ENCODE measurements around the gene TTC33.
A peak's percentile ranks its signal among the peaks of the same experiment; 100 is the strongest.
"Not testable (repeated sequence)": the region's sequence is repeated elsewhere in the genome, so short reads cannot be mapped to it uniquely, and the experiment has no call there.

Gene TTC33

DNA sequence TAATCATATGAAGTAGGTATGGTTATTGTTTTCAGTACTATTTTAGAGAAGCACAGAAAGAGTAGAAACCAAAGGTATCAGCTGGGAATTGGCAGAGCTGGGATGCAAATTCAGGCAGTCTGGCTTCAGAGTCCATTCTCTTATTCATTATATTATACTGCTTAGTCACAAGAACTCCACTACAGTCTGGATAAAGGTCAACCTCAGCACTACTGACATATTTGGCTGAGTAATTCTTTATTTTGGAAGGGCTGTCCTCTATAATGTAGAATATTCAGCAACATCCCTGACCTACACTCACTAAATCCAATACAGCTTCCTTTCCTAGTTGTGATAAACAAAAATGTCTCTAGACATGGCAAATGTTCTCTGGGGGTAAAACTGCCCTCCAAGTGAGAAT lies 38.5 kb downstream of the TTC33 start:
- DNase-seq (ENCODE audit: low read depth, low spot score) = no peak

DNA sequence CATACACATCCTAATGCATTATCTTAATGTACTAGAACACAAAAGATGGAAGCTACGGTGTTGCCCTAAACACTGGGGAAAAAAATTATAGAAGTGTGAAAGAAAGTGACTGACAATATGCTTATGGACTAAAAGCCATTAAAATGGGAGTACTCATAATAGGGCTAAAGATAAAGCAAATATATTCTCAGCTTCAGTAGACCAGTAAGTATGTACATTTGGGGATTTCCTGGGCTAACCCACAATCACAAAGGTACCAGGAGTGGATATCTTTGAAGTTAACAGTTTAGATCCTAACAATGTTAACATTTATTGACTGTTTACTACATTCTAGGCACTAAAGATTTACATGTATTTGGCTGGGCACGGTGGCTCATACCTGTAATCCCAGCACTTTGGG lies 39.2 kb downstream of the TTC33 start:
- DNase-seq (ENCODE audit: low read depth, low spot score) = no peak

DNA sequence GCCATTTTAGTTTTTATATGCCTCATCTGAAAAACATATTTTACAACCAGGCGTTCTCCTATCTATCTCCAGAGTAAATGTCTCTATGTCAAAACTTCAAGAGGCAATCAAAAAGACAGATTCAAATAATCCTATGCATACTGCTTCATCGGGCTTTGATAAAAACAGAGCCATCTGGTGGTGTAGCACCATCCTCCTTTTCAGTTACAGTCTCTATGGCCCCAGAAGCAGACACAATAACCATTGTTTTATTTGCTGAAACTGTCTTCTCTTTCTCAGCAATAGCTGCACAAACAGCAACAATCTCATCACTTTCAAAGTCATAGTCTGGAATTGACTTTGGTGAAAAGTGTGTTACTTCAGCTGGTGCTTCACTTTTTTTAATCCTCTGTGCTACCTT lies 39.8 kb downstream of the TTC33 start:
- DNase-seq (ENCODE audit: low read depth, low spot score) = no peak

DNA sequence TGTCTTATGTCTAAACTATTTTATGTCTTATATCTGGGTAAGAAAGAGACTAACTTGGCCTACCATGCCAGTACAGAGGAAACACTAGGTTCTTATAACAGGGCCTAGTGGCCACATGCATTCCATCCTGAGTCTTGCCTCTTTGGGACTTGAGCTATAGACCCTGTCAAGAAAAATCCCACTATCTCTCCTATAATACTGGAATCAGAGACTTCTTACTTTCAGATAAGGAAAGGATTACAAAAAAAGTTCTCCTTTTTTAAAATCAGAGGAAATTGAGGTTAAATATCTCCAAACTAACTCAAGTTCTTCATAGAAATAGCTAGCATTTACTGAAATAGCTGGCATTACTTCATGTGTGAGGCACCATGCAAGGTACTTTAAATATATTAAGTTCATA lies 41.8 kb downstream of the TTC33 start:
- DNase-seq (ENCODE audit: low read depth, low spot score) = no peak

DNA sequence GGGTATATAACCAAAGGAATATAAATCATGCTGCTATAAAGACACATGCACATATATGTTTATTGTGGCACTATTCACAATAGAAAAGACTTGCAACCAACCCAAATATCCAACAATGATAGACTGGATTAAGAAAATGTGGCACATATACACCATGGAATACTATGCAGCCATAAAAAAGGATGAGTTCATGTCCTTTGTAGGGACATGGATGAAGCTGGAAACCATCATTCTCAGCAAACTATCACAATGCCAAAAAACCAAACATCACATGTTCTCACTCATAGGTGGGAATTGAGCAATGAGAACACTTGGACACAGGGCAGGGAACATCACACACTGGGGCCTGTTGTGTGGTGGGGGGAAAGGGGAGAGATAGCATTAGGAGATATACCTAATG lies 45.2 kb downstream of the TTC33 start:
- DNase-seq (ENCODE audit: low read depth, low spot score) = not testable (repeated sequence)

DNA sequence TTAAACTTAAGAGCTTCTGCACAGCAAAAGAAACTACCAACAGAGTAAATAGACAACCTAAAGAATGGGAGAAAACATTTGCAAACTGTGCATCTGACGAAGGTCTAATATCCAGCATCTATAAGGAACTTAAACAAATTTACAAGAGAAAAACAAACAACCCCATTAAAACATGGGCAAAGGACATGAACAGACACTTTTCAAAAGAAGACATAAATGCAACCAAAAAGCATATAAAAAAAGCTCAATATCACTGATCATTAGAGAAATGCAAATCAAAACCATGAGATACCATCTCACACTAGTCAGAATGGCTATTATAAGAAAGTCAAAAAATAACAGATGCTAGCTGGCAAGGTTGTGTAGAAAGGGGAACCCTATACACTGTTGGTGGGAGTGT lies 50.3 kb downstream of the TTC33 start:
- DNase-seq (ENCODE audit: low read depth, low spot score) = not testable (repeated sequence)

DNA sequence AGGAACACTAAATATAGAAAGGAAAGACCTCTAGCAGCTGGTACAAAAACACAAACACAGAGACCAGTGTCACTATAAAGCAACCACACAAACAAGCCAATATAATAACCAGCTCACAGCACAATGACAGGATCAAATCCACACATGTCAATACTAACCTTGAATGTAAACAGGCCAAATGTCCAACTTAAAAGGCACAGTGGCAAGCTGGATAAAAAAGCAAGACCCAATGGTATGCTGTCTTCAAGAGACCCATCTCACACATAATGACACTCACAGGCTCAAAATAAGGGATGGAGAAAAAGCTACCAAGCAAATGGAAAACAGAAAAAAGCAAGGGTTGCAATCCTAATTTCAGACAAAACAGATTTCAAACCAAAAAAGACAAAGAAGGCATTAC lies 53.7 kb downstream of the TTC33 start:
- DNase-seq (ENCODE audit: low read depth, low spot score) = not testable (repeated sequence)

DNA sequence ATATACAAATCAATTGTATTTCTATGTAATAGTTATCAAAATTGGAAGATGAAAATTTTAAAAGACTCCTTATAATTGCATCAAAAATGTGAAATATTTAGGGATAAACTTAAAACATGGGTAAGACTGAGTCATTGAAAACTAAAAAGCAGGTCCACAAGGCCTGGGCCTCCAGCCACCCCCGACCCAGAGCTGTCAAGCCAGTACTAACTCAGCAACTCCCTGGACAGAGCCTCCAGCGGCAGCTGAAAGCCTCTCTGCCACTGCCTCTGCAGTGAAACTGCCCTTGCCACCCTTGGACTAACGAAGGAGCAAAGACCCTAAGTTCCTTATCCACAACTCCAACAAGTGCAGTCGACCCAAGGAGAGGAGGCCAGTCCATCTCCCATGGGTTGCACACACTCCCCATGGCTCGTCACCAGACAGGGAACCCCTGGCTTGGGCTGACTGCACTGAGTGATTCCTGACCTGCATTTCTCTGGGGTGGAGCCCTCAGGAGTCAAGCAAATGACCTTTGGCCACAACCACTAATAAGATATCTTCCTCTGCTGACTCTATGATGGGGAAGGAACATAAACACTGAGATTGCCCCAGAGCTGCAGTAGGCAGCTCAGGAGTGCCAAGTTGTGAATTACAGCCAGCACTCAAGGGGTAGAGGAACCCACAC lies 55.5 kb downstream of the TTC33 start:
- DNase-seq (ENCODE audit: low read depth, low spot score) = no peak

DNA sequence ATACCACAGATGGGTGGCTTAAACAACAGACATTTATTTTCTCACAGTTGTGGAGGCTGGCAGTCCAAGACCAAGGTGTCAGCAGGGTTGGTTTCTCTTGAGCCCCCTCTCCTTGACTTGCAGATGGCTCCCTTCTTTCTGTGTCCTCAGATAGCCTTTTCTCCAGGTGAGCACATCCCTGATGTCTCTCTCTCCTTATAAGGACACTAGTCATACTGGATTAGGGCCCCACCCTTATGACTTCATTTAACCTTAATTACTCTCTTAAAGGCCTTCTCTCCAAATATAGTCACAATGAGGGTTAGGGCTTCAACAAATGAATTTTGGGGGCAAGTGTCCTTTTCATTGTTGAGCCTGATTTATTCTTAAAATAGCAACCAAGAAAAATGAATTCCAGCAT lies 61.3 kb downstream of the TTC33 start:
- DNase-seq (ENCODE audit: low read depth, low spot score) = no peak

DNA sequence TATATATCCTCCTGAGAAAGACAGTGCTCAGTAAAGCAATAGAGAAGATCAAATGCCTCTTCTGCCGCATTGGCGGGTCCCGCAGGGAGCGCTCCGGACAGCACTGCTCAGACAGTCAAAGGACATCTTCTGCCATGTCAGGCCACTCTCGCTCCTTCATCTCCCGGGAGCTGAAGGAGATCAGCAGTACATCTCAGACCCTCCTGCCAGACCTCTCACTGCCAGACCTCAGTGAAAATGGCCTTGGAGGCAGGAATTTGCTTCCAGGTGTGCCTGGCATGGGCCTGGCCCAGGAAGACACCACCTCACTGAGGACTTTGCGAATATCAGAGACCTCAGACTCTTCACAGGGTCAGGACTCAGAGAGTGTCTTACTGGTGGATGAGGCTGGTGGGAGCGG lies 63.9 kb downstream of the TTC33 start:
- no peak for DNase-seq (ENCODE audit: low read depth, low spot score)

DNA sequence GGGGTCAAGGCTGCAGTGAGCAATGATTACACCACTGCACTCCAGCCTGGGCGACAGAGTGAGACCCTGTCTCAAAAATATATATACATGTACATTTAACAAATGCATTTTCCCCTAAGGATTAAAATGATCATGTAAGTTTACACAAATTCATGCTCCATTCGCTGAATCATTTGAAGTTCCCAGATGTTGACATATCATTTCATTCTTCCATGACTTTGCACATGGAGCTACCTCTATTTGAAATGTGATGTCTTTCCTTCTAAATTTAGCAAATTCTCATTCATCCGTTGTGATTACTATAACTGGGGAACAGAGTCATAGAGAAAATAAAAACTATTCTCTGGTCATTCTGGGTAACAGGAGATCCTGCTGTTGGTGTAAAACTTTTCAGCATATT lies 65.5 kb downstream of the TTC33 start:
- no peak for DNase-seq (ENCODE audit: low read depth, low spot score)

DNA sequence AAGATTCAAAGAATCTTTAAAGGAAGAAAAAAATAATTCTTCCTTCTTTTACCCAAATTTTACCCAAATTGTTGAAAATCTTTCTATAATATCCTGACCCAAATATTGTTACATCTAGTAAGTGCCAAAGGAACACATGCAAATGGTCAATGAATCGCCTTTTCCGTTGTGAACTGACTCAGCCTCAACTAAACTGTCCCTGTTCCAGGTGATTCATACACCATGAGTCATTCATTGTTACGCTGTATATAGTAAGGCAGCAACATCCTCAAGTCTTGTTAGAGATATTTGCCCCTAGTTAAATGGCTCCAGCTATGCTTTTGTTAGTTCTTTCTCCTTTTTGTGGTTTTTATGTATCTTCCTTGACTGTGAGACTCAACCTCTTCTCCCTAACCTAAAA lies 66.3 kb downstream of the TTC33 start:
- no peak for DNase-seq (ENCODE audit: low read depth, low spot score)

DNA sequence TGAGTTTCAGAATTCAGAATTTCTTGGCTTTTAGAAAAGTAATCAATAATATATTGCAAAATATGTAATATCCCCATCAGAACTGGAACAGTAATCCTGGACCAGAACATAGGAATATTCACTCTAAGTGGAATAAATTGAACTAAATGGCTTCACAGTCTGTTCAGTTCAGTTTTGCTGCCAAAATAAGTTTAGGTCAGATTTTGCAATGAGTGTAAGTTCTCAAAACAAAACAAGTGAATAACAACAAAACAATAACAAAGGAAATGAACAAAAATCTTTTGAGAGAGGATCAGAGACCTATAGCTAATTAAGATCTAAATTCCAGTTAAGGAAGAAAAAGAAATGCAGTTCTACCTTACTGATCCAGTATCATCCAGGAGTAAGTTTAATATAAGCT lies 66.8 kb downstream of the TTC33 start:
- DNase-seq (ENCODE audit: low read depth, low spot score) = no peak

DNA sequence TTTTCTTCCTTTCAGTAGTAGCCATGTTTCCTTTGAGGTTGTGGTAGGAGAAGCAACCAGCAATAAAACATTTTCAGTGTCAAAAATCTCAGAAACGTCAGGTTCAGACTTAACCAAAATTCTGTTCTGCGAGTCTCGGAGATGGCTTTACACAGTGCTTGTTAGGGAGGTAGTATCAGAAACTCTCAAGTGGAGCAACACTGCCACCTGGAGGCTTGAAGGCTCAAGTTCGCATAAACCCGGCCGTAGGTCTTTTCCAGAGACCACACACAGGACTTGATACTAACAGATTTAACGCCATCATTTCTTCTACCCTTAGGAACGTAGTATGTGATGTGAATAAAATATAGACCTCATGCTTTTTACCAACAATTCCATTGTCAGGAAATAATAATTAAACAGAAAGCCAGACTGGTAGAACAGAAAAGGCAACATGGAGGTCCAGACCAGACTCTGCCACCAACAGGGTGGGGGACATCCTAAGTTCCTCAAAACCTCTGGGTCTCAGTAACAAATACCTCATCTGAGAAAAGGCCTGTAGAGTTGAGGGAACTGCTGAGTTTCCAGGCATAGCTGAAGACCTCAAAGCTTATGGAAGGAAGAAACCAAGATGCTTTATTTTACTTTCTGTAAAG lies 67.5 kb downstream of the TTC33 start:
- peak; percentile 67 for DNase-seq (ENCODE audit: low read depth, low spot score)

DNA sequence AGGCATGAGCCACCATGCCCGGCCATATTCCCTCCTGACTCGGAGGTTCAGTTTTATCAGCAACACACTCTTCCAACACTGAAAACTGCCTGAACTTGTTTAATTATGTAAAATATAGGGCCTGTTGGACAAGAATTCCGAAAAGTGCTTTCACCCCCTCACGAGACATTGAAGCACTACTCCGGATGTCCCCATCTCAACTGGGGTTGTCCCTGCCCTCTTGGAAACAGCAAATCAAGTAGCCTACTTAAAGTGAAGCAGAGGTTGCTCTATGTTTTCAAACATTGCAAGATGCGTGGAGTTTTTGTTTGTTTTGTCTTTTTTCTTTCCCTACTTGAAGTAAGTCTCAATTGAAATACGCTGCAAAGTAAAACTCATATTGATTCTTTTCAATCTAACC lies 68.4 kb downstream of the TTC33 start:
- DNase-seq (ENCODE audit: low read depth, low spot score) = no peak

DNA sequence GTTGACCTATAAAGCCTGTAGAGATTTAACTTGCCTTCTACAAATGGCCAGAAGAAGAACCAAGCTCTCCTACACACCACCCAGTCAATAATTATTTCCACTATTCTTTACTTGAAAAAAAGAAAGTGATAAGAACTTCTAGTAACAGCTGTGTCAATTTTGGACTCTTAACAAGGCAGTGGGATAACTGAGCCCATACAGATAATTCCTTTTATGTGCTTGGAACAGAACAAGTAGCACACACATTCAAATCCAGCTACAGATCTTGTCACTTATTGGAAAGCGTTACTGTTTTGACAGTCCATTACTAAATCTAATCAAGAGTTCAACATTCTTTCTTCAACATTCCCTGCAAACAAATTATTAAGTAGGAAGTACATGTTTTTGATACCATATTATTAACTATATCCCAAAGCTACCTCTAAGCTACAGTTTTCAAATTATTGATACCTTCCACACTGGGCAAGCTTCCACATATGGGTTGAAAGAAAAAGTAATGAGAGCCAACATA lies 69.7 kb downstream of the TTC33 start:
- no peak for DNase-seq (ENCODE audit: low read depth, low spot score)

DNA sequence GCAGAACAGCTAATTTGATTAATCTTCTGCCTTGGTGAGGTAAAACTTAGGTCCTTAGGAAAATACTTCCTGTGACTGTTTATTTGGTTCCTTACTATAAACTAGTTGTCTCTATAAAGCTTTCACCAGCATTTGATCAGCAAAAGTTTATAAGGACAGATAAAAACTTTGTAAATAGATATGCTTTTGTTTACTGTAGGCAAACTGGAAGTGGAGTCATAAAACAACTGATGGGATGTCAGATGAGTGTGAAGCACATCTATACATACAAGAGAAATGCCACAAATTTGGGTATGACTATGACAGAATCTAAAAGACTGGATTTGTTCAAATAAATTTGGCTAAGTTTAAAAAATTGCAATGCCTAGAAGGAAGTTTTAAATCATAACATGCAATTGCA lies 70.6 kb downstream of the TTC33 start:
- DNase-seq (ENCODE audit: low read depth, low spot score) = no peak

DNA sequence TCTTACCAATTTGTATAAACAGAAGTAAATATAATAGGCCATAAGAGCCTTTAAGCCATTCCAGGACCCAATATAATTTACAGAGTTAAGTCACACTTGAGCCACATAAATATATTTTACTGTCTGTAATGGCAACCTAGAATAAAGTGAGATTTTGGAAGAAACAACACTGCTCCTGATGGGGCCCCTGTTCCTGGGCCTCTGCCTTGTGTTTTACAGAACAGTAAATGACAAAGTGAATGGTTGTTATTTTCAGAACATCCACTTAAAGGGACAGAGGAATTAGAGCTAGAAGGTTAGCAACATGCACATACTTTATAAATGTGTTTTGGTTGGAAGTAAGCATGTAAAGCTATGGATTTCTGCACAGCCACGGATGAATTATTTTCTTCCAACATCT lies 72.5 kb downstream of the TTC33 start:
- DNase-seq (ENCODE audit: low read depth, low spot score) = no peak

DNA sequence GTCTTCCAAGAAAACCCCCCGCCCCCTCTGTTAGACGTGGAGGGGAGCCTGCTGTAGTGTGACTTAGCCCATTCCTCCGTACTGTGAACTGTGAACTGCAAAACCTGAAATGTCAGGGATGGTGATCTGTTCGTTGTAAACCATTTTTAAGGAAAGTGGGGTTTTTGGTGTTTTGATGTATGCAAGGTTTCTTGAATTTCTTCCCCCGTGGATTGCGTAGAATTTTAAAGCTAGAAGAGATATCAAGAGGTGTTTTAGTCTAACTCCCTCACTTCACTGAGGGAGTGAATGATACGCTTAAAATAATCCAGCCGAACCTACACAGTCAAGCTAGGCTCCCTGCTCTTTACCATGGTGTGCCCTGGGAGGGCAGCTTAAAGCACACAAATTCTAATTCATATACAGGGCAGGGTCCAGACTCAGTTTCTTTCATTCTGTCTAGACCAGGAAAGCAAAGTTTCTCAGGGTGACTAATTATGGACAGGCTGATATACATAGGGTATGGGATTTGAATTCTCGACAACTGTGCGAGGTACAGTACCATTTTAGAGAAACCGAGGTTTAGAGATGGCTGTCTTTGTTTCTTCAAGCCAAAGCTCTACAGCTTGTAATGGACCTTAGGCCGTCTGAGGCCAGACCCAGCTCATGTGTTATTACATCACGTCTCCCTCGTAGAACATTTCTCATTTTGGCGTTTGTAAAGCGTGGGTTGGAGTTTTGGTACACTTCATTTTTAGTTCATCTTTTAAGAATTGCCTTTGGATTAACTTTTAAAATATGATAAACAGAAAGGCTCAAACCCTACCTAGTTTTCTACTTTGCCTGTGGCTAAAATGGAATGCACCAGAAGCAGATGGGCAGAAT lies 73.4 kb downstream of the TTC33 start:
- no peak for DNase-seq (ENCODE audit: low read depth, low spot score)

DNA sequence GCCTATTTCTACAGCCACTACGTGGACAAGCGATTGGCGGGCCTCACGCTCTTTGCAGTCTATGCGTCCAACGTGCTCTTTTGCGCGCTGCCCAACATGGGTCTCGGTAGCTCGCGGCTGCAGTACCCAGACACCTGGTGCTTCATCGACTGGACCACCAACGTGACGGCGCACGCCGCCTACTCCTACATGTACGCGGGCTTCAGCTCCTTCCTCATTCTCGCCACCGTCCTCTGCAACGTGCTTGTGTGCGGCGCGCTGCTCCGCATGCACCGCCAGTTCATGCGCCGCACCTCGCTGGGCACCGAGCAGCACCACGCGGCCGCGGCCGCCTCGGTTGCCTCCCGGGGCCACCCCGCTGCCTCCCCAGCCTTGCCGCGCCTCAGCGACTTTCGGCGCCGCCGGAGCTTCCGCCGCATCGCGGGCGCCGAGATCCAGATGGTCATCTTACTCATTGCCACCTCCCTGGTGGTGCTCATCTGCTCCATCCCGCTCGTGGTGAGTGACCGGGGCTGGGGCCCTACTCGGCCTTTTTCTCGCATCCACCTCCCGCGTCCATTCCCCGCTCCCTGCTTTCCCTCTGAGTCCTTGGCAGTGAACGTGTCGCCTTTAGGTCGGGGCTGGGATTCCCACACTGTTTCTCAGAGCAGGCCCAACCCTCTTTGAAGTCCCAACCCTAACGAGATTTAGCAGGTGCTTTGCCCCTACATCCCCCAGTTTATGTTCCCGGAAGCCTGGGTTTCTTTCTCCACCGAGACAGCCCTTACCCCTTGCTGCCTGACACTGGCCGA lies 74.2 kb downstream of the TTC33 start:
- DNase-seq (ENCODE audit: low read depth, low spot score) = no peak

DNA sequence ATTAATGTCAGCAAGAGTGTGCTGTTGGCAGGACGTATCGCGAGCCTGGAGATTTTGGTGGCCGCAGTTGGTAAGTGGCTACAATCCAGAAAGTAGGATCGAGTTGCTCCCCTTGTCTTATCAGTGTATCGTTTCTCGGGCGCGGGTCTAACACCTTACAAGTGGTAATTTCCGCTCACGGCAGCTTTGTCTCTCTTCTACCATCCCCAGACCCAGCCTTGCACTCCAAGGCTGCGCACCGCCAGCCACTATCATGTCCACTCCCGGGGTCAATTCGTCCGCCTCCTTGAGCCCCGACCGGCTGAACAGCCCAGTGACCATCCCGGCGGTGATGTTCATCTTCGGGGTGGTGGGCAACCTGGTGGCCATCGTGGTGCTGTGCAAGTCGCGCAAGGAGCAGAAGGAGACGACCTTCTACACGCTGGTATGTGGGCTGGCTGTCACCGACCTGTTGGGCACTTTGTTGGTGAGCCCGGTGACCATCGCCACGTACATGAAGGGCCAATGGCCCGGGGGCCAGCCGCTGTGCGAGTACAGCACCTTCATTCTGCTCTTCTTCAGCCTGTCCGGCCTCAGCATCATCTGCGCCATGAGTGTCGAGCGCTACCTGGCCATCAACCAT lies 74.9 kb downstream of the TTC33 start:
- DNase-seq (ENCODE audit: low read depth, low spot score) = no peak

Measured in activated naive CD8-positive, alpha-beta T cell treated with anti-CD3 and anti-CD28 coated beads, Interleukin-2, amount 50 U/mL, for 16 hours (primary cell).